Activated CD8-positive, alpha-beta memory T cell treated with anti-CD3 and anti-CD28 coated beads, Interleukin-2, amount 10 ng/mL, durations not matched to agents 7 days and 5 days (primary cell): ENCODE measurements around the gene PKD1. TPM values are rescaled to one million over a fixed set of nuclear protein-coding genes. Genes with fewer than 3 reads are reported as not detected.

Source experiments
- ATAC-seq: fragments of 150-1000 bp; cut with Tn5 transposase; one replicate; pipeline ENCODE4 v1.10.0; 2021; ENCODE audit warnings: moderate library complexity
- CTCF ChIA-PET: fragments of 350-600 bp; sonication (Branson Sonifier 250); formaldehyde crosslinking; loops from one replicate; lab custom pipeline; 2021; ENCODE audit warnings: antibody characterized with exemption; lab: Charles Lee
- DNase-seq: peaks from one replicate; pipeline ENCODE4 v3.0.0-alpha.2; 2020
- H3K27ac Mint-ChIP-seq: one replicate; pipeline ENCODE4 v1.8.0; 2021; ENCODE audit warnings: mild to moderate bottlenecking, mixed read lengths
- H3K27me3 Mint-ChIP-seq: one replicate; pipeline ENCODE4 v1.8.0; 2021; ENCODE audit warnings: mixed read lengths
- H3K36me3 Mint-ChIP-seq: one replicate; pipeline ENCODE4 v1.8.0; 2021; ENCODE audit warnings: mild to moderate bottlenecking, mixed read lengths
- H3K4me1 Mint-ChIP-seq: one replicate; pipeline ENCODE4 v1.8.0; 2021; ENCODE audit warnings: mixed read lengths
- H3K4me3 Mint-ChIP-seq: one replicate; pipeline ENCODE4 v1.8.0; 2021; ENCODE audit warnings: mild to moderate bottlenecking, moderate library complexity, mixed read lengths
- H3K9me3 Mint-ChIP-seq: one replicate; pipeline ENCODE4 v1.8.0; 2022; ENCODE audit warnings: low read depth, mixed read lengths
- total RNA-seq, 2 experiments: library from RNA; stranded (reverse); gene quantifications; one replicate each; pipeline ENCODE4 v1.2.3, GENCODE V29; 2021

The PKD1 gene
- total RNA-seq, 2 experiments from 2014 or later: 60.1 to 100 TPM

DNA sequence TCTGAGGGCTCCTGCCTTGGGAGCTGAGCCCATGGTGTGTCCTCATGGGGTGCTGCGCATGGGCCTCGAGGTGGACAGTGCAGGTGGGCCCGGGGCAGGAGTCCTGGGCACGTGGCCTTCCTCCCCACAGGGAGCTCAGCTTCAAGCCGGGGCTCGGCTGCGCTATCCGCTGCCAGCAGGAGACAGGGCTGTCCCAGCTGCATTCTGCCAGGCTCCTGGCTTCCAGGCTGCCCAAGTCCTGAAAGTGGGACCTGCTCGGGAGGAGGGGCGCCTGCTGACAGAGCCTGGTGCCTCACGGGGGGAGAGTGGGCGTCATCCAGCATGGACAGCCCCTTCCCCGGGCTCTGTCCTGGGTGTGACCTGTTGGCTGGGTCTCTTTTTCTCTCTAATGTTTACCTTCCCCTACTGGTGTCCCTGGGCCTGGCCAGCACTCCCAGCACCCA is 27.0 kb upstream of the PKD1 start:
- no peak for ATAC-seq
- no peaks in the 10 kb centered on the region for H3K9me3 Mint-ChIP-seq
- CTCF ChIA-PET: interaction anchor here (1.4 kb wide), 1 partner anchor 159 kb away, joined by 3 read pairs; no protein-coding TSS in a partner anchor

DNA sequence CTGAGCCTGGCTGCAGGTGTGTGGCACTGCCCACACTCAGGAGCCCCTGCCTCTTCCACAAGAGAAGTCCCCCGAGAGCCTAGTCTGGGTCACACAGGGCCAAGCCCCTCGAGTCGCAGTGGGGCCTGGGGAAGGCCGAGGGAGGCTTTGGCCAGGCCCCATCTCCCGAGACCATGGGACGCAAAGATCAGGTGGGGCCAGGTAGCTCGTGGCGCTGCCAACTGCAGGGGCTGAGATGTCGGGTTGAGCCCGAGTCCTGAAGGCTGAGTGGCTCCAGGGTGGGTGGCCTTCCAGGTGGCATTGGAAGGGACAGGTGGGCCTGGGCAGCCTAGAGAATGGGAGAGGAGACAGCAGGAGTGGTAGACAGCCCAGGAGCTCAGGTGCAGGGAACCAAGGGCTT is 26.2 kb upstream of the PKD1 start:
- ATAC-seq (no peak), DNase-seq (no peak)
- CTCF ChIA-PET: interaction anchor here (1.4 kb wide), 1 partner anchor 158 kb away, joined by 3 read pairs; no protein-coding TSS in a partner anchor
- no peak overlapping the region for H3K4me3 Mint-ChIP-seq
- no peaks in the 10 kb centered on the region for H3K9me3 Mint-ChIP-seq
- H3K27me3 Mint-ChIP-seq: no peaks in the 10 kb centered on the region
- peaks cover 7% of the 10 kb centered on the region for H3K4me1 Mint-ChIP-seq
- no peak overlapping the region for H3K27ac Mint-ChIP-seq
- H3K36me3 Mint-ChIP-seq: peaks cover 14% of the 10 kb centered on the region

More for the DNA sequence above, 27.0 kb upstream of the PKD1 start:
- Mint-ChIP-seq H3K4me1 (no peaks in the 10 kb centered on the region), H3K36me3 (peaks cover 14% of the 10 kb centered on the region), H3K4me3 (no peak overlapping the region), H3K27me3 (no peaks in the 10 kb centered on the region), H3K27ac (no peak overlapping the region)
- DNase-seq: no peak

DNA sequence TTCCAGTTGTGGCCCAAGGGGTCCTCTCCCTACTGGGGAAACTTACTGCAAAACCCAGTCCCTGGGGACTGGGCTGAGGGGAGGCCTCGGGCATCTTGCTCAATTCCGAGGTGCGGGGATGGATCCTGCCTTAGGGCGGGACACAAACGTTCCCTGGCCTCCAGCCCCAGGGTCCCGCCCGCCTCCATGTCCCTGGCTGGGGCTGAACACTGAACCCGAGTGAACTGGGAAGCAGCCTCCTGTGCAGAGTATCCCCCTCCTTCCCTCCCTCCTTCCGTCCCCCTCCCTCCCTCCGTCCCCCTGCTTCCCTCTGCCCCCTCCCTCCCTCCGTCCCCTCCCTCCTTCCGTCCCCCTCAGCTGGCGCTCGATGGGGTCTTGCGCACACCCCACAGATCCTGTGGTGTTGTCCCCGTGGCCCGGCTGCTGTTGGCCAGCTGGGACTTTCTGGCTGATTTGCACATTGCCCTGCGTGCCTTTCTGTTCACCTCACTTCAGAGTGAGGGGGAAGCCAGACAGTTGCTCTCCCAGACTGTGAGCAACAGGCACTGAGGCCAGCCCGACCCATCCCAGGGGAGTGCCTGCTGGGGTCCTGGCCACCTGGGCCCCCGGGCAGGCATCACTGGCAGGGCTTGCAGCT is 25.3 kb upstream of the PKD1 start:
- Mint-ChIP-seq H3K9me3 (no peaks in the 10 kb centered on the region), H3K4me3 (no peak overlapping the region), H3K36me3 (peaks cover 11% of the 10 kb centered on the region), H3K27me3 (no peaks in the 10 kb centered on the region), H3K27ac (no peak overlapping the region), H3K4me1 (peaks cover 14% of the 10 kb centered on the region)
- CTCF ChIA-PET: no interaction called here
- DNase-seq: no peak
- no peak for ATAC-seq

- ATAC-seq (no peak), DNase-seq (no peak)
- H3K27ac Mint-ChIP-seq: no peak overlapping the region
- H3K9me3 Mint-ChIP-seq: no peaks in the 10 kb centered on the region
- CTCF ChIA-PET: interaction anchor here (0.6 to 2.1 kb wide), 2 partner anchors 19 to 354 kb away, joined by 3 to 4 read pairs; no protein-coding TSS in a partner anchor
- H3K4me1 Mint-ChIP-seq: peaks cover 14% of the 10 kb centered on the region
- no peaks in the 10 kb centered on the region for H3K27me3 Mint-ChIP-seq
- H3K36me3 Mint-ChIP-seq: peaks cover 17% of the 10 kb centered on the region
- H3K4me3 Mint-ChIP-seq: no peak overlapping the region
Measured at GRCh38 chr16:2159175-2159838, 23.6 kb upstream of the PKD1 start.

- Mint-ChIP-seq H3K4me3 (no peak overlapping the region), H3K27ac (no peak overlapping the region)
Measured at GRCh38 chr16:2158262-2158638, 22.6 kb upstream of the PKD1 start.

DNA sequence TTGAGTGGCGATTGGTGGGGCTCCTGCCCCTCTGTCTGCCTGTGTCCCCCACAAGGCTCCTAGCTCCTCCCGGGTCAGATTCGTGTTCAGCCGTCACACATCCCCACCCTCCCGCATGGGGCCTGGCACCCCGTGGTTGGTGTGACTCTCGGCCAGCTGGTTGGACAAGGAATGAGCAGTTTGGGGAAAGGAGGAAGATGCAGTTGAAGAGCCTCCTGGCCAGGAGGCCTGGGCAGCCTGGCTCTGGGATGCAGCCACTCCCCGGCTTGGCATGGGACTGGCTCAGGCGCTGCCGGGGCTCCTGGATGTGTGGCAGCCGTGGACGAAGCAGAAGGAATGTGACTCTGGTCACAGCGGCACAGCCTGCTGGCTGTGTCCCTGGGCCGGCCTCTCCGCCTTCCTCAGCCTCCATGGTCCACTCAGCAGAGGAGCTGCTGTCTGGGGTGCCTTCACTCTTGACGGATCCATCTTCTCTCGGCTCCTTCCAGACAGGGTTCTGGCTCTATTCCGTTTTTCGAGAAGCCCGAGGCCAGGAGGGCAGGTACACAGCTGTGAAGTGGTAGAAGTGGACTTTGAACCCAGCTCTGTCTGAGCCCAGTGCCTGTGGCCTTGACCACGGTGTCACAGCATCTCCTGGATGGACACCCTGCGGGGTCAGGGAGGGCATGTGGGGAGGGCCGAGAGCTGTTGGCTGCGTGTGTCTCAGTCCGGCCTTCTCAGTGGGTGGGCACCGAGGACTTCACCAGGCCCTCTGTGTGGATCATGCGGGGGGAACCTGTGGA is 22.0 kb upstream of the PKD1 start:
- H3K9me3 Mint-ChIP-seq: no peaks in the 10 kb centered on the region
- ATAC-seq (no peak), DNase-seq (no peak)
- CTCF ChIA-PET: interaction anchor here (2.1 to 3.9 kb wide), 2 partner anchors 17 to 93 kb away, joined by 4 to 20 read pairs; partner anchors contain the start of gene ECI1
- peaks cover 26% of the 10 kb centered on the region for H3K4me1 Mint-ChIP-seq
- H3K27ac Mint-ChIP-seq: no peak overlapping the region
- H3K4me3 Mint-ChIP-seq: peak overlapping the region; percentile 96
- no peaks in the 10 kb centered on the region for H3K27me3 Mint-ChIP-seq
- peaks cover 26% of the 10 kb centered on the region for H3K36me3 Mint-ChIP-seq

More at GRCh38 chr16:2158262-2158638, 22.6 kb upstream of the PKD1 start:
- H3K36me3 Mint-ChIP-seq: peaks cover 25% of the 10 kb centered on the region
- peaks cover 22% of the 10 kb centered on the region for H3K4me1 Mint-ChIP-seq
- DNase-seq (no peak), ATAC-seq (no peak)
- no peaks in the 10 kb centered on the region for H3K27me3 Mint-ChIP-seq
- no peaks in the 10 kb centered on the region for H3K9me3 Mint-ChIP-seq
- CTCF ChIA-PET: interaction anchor here (2.1 kb wide), 1 partner anchor 17 kb away, joined by 4 read pairs; no protein-coding TSS in a partner anchor

GRCh38 chr16:2156849-2157224 is 21.1 kb upstream of the PKD1 start:
- peaks cover 25% of the 10 kb centered on the region for H3K36me3 Mint-ChIP-seq
- DNase-seq (no peak), ATAC-seq (no peak)
- H3K4me1 Mint-ChIP-seq: peaks cover 31% of the 10 kb centered on the region
- H3K9me3 Mint-ChIP-seq: no peaks in the 10 kb centered on the region
- peak overlapping the region; percentile 93 for H3K27ac Mint-ChIP-seq
- CTCF ChIA-PET: interaction anchor here (3.9 to 6.1 kb wide), 2 partner anchors 18 to 94 kb away, joined by 20 to 78 read pairs; partner anchors contain the start of genes ECI1 and PKD1
- no peaks in the 10 kb centered on the region for H3K27me3 Mint-ChIP-seq
- H3K4me3 Mint-ChIP-seq: peak overlapping the region; percentile 96

DNA sequence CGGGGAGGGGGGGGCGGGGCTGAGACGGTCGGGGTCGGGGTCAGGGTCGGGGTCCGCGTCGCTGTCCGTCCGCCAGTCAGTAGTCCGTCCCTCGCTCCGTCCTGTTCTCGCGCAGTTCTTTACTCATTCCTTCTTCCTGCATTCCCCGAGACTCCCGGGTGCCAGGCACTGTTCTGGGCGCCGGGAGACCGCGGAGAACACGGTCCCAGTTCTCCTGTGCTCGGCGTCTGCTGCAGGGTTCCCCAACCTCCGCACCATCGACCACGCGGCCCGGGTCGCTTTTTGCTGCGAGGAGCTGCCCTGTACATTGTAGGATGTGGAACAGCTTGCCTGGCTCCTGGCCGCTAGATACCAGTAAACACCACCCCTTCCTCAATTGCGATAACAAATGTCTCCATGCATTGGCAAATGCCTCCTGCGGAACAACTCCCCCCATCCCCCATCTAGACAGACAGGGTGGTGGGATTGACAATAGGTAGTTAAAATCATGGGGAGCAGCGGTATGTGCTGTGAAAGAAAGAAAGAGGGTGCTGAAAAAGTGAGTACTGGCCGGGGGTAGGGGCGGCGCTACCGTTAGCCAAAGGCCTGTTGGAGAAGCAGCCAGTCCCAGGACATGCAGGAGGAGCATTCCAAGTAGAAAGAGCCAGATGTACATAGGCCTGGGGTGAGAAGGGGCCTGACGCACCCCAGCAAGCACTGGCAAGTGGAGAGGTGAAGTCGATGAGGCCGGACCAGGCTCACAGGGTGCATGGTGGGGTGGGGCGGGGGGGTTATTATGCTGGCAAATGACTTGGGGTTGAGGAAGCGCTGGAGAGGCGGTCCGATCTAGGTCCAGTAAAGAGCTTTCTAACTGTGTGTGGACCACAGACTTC is 20.5 kb upstream of the PKD1 start:
- peaks cover 30% of the 10 kb centered on the region for H3K36me3 Mint-ChIP-seq
- H3K4me1 Mint-ChIP-seq: peaks cover 37% of the 10 kb centered on the region

GRCh38 chr16:2155091-2155950 is 19.6 kb upstream of the PKD1 start, which contains the start of gene TRAF7:
Gene TRAF7, plus strand, starts transcription at chr16:2155782. Its CDS starts 8,139 bp downstream, at chr16:2163921.
- CTCF ChIA-PET: interaction anchor here (0.7 to 6.1 kb wide), 18 partner anchors 9 to 191 kb away, joined by 3 to 78 read pairs (median 5); partner anchors contain the start of genes ECI1, NTHL1, PKD1 and RPS2
- H3K36me3 Mint-ChIP-seq: peaks cover 33% of the 10 kb centered on the region
- ATAC-seq (peak; percentile 91), DNase-seq (peak; percentile 99)
- H3K4me1 Mint-ChIP-seq: peaks cover 40% of the 10 kb centered on the region
- peak within 1 kb of the TSS; percentile 93 for H3K27ac Mint-ChIP-seq
- H3K4me3 Mint-ChIP-seq: peak within 1 kb of the TSS; percentile 96
- no peaks in the 10 kb centered on the region for H3K27me3 Mint-ChIP-seq
- H3K9me3 Mint-ChIP-seq: no peaks in the 10 kb centered on the region

More for the DNA sequence above, 20.5 kb upstream of the PKD1 start:
- H3K9me3 Mint-ChIP-seq: no peaks in the 10 kb centered on the region
- H3K27ac Mint-ChIP-seq: peak overlapping the region; percentile 93
- CTCF ChIA-PET: interaction anchor here (0.7 to 6.1 kb wide), 12 partner anchors 12 to 185 kb away, joined by 3 to 78 read pairs (median 5); partner anchors contain the start of genes ECI1, NTHL1, PKD1 and TBL3
- DNase-seq (peak; percentile 53), ATAC-seq (no peak)
- no peaks in the 10 kb centered on the region for H3K27me3 Mint-ChIP-seq
- peak overlapping the region; percentile 96 for H3K4me3 Mint-ChIP-seq

DNA sequence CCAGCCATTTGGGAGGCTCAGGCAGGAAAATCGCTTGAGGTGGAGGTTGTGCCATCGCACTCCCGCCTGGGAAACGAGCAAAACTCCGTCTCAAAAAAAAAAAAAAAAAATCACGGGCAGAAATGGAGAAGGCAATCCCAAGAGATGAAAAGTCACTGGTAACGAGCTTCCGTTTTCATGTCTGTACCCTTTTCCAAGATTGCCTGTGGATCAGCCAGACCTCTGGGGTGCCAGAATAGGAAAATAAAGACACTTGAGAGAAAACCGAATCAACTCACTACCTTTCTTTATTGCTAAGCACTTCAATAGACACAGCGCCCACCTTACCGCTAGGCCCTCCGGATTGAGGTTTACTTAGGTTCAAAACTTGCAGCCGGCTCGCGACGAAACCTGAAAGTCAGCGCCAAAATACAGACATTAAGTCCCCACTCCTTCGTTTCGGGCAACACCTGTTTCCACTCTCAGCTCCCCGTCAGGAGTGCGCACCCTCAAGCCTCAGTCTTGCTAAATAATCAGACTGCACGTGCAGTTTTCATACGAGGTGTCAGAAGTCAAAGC is 18.9 kb upstream of the PKD1 start:
- CTCF ChIA-PET: interaction anchor here (0.7 to 6.1 kb wide), 14 partner anchors 8 to 190 kb away, joined by 3 to 78 read pairs (median 5); partner anchors contain the start of genes ECI1, PKD1, RPS2 and TBL3
- peak overlapping the region; percentile 64 for H3K27ac Mint-ChIP-seq
- H3K36me3 Mint-ChIP-seq: peaks cover 33% of the 10 kb centered on the region
- peak overlapping the region; percentile 96 for H3K4me3 Mint-ChIP-seq
- H3K9me3 Mint-ChIP-seq: no peaks in the 10 kb centered on the region
- DNase-seq (peak; percentile 58), ATAC-seq (no peak)
- peaks cover 4% of the 10 kb centered on the region for H3K27me3 Mint-ChIP-seq
- H3K4me1 Mint-ChIP-seq: peaks cover 46% of the 10 kb centered on the region
